SH-SY5Y (cell line): ENCODE data around the gene TIMP4.

Source experiments
- GATA2 ChIP-seq: IDR thresholded peaks from 2 replicates; pipeline ENCODE4 v1.6.1; 2011; ENCODE audit warnings: mild to moderate bottlenecking, low read depth, low read length
- GATA3 ChIP-seq: IDR thresholded peaks from 2 replicates; pipeline ENCODE4 v1.6.1; 2011; ENCODE audit warnings: low read depth, mild to moderate bottlenecking, low read length, moderate library complexity

GRCh38 chr3:12149029-12149428, 9.7 kb downstream of the TIMP4 start:
- TF ChIP-seq GATA2 (no peak), GATA3 (no peak)
